GM23248 (cell line): ENCODE data around the gene STK32B.

Source experiments
- EZH2 ChIP-seq: fragments of 200-600 bp; sonication (generic); IDR thresholded peaks from 2 replicates; pipeline ENCODE4 v1.6.1; 2018; ENCODE audit warnings: antibody characterized with exemption, mild to moderate bottlenecking; ENCODE audit not compliant: insufficient read depth, poor library complexity, severe bottlenecking
- EZH2phosphoT487 ChIP-seq: fragments of 200-600 bp; sonication (generic); IDR thresholded peaks from 2 replicates; pipeline ENCODE4 v1.6.1; 2018; ENCODE audit warnings: antibody characterized with exemption, moderate library complexity, mild to moderate bottlenecking, low read depth; ENCODE audit not compliant: insufficient read depth

- no peak for TF ChIP-seq EZH2phosphoT487
- no peak for TF ChIP-seq EZH2
These were observed 428.3 kb downstream of the STK32B start for GRCh38 chr4:5479518-5480060.
